ENCODE measurements around the gene PLXNA2.

Gene PLXNA2

DNA sequence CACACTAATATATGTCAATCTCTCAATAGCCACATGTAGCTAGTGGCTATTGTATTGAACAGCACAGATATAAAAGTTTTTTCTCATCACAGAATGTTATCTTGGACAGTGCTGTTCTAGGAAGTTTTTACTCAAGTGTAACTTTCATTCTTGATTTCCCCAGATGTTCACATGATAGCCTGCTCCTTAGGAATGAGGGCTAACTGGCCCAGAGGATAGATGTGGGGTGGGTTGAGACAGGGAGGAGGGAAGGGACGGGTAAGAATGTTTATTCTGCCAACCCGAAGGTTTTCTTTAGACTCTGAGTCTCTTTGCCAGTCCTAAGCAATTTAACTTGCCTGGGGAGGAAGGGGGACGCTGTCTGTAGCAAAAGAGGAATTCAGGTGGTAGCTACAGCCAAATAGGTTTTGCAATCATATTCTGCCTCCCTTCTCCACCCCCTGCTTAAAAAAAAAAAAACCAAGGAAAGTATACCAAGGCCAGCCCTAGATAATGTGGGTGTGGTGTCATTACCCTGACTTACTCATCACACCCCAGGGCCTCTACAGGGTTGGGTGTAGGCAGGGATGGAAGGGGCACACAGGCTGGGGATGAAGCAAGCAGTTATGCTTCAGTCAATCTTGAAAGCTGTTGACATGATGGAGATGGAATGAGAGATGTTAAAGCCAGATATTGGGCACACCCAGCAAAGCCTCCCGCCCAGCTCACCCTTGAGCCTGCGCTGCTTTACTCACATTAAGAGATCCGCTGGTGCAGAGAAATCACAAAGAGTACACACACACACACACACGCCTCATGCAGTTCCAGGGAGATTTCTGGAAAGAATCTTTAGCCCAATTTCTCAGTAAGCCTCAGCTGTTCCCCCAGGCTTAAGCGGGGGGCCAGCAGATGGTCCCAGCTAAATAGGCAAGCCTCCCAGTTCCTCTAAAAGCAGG, 59.9 kb downstream of the PLXNA2 start:
- in situ Hi-C loops (cut with HindIII; ENCODE audit: low sequenced_read_pairs): no loop called here

DNA sequence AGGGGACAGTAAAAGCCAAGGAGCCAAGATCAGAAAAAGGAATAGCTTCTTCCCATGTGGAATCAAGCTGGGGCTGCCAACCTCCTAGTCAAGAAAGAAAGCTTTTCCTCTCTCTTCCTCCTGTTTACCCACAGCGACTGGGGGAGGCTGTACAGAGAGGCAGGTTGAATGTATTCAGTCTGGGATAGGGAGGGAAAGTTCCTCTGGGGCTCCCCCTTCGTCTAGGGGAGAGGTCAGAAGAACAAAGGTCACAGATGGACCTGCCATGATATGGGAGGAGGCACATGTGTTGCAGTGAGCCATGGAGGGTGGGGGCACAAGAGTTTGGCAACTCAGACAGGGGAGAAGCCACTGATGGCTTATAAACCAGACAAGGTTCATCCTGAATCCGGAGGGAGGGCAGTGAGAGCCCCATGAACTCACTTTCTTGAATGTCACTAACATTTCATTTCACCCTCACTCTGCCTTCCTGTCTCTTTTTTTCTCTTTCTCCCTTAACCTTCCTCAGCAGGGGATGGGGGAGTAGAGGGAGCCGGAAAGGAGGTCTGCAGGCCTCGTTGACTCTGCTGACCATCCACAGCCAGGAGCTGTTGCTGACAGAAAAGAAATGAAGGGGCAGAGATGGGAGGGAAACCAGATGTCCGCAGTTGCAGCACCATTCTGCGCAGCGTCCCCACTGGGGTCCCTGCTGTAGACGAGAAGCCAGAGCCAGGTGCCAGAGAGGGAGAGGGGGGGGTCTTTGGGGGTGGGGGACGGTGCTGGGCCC, 61.1 kb downstream of the PLXNA2 start:
- in situ Hi-C loops (cut with HindIII; ENCODE audit: low sequenced_read_pairs): no loop called here

DNA sequence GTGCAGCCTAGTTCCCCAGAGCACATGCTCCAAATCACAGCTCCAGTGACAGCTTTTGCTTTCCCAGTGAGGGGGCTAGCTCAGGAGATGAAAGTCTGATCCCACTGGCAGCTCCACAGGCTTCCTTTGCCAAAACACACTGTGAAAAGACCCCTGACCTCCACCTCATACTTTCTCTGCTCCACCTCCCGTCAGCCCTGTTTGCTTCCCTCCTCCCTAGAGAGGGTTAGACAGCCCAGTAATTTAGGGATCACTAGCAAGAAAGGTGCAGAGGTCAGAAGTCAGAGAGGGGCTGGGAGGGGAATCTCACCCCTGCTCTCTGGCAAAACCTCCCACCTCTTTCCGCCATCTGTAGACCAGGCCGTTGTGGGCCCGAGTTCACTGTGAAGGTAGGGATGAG, 62.8 kb downstream of the PLXNA2 start:
- in situ Hi-C loops (cut with HindIII; ENCODE audit: low sequenced_read_pairs): no loop called here

DNA sequence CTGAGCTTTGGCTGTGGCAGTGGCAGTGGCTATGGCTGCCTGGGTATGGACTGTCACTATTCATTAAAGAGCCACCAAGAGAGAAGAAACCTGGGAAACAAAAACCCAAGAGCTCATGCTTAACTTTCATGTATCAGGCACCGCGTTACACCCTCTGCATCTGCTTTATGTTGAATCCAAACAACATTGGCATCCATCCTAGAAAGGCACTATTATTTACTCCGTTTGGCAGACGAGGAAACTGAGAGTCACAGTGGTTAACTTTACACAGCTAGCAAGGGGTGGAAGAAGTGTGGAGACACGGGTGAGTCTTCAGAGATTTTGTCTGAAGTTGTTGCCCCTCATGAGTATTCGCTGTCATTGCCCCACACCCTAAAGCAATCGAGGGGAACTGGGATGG, 63.8 kb downstream of the PLXNA2 start:
- in situ Hi-C loops (cut with HindIII; ENCODE audit: low sequenced_read_pairs): no loop called here

DNA sequence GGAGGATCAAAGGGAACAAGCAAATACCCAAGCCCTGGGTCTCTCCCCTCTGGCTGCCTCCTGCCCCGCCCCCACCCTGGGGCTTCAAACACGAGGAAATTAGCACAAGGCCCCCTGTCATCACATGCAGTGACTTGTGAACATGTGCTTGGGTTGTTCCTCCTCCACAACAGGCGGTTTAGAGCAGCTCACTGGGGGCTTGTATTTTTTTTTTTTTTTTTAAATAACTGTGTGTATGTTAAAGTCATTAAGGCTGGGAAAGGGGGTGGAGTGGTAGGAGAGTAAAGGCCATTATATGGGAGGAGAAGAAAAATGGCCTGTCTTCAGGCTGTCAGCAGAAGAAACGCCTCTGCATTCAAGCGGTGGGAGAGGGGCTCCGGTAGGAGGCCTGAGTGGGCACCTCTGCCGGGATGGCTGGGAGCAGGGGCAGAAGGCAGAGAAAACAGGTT, 64.2 kb downstream of the PLXNA2 start:
- in situ Hi-C loops (cut with HindIII; ENCODE audit: low sequenced_read_pairs): no loop called here

DNA sequence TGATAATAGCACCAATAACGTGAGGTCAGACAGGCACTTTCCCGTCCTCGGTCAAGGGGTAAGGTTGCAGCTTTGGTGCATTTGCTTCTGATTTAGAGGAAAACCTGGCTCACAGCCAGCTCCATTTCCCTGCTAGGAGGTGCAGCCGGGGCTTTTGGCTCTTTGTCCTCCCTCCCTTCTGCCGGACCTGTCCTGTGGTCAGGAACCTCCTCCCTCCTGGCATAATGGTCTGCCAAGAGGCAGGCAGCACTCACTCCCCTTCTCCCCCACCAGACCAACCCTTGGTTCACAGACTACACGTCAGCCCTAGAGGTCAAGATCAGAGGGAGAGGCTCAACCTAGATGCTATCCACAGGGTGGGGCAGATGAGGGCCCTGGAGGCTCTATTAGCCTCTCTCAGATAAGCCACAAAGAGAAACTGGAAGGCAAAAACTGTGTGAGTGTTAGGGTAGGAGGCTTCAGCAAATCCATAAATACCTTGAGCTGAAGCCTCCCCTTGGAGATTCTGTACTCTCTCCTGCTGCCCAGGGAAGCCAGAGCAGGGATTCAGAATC, 64.8 kb downstream of the PLXNA2 start:
- in situ Hi-C loops (cut with HindIII; ENCODE audit: low sequenced_read_pairs): no loop called here

DNA sequence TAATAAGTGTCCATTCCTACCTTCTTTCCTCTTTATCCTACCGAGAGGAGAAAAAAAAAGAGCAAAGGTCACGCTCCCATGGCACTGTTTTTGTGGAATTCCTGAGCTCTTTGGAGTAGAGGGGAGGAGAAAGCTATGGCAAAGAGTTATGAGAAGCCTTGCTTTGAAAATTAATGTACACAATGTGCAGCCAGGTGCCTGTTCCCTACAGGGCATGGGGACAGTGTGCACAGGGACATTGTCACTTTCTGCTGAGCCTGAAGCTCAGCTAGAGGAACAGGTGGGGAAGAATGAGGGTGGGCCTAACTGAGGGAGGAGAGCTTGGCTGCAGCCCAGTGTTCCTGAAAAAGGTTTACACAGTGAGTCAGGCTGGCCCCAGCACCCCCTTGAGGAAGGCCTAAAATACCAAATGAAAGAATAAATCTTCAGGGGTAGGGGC, 66.1 kb downstream of the PLXNA2 start:
- in situ Hi-C loops (cut with HindIII; ENCODE audit: low sequenced_read_pairs): no loop called here

DNA sequence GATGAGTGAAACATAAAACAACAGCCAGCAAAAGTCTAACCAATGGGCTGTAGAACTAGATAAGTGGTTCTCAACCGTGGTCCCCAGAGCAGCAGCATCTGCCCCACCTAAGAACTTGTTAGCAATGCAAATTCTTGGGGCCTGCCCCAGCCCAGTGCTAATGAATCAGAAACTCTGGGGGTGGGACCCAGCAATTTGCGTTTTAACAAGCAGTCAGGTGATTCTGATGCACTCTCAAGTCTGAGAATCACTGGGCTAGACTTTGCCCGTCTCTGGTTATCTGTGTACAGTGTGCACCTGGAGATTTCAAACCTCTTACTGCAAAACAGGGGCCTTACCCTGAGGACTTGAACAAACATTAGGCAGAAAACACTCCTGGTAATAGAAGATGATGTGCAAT, 66.5 kb downstream of the PLXNA2 start:
- in situ Hi-C loops (cut with HindIII; ENCODE audit: low sequenced_read_pairs): no loop called here

DNA sequence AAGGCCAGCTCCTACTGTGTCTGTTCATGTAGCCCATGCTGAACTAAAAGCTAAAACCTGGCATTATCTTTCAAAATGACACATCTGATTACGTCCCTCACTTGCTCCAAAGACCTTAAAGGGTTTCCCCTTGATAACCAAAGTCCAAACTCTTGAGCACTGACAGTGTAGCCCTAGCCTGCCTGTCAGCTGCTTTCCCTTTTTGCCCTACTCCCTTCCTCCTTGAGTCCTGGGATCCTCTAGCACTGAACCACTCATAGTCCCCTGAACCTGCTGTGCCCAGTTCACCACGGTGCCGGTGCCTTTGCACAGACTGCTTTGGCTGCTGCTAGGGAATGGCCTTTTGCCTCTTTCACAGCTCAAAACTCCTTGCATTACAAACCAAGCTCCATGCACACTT, 67.5 kb downstream of the PLXNA2 start:
- in situ Hi-C loops (cut with HindIII; ENCODE audit: low sequenced_read_pairs): no loop called here

DNA sequence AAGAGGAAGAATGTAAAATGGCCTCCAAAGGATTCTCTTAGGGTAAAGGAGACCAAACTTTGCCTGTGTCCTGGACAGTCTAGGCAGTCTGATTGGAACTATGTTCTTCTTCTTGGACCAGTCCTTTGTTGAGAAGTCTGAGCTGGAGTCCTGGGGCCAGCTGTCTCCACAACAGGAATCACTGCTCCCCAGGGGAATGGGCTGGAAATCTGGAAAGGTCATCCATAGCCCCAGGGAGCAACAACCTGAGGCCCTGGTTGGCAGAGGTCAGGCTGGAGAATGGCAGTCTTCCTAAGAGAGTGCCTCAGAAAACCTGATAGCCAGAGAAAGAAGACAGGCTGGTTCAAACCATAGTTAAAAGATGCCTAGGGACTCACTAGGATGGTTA, 68.7 kb downstream of the PLXNA2 start:
- in situ Hi-C loops (cut with HindIII; ENCODE audit: low sequenced_read_pairs): no loop called here

DNA sequence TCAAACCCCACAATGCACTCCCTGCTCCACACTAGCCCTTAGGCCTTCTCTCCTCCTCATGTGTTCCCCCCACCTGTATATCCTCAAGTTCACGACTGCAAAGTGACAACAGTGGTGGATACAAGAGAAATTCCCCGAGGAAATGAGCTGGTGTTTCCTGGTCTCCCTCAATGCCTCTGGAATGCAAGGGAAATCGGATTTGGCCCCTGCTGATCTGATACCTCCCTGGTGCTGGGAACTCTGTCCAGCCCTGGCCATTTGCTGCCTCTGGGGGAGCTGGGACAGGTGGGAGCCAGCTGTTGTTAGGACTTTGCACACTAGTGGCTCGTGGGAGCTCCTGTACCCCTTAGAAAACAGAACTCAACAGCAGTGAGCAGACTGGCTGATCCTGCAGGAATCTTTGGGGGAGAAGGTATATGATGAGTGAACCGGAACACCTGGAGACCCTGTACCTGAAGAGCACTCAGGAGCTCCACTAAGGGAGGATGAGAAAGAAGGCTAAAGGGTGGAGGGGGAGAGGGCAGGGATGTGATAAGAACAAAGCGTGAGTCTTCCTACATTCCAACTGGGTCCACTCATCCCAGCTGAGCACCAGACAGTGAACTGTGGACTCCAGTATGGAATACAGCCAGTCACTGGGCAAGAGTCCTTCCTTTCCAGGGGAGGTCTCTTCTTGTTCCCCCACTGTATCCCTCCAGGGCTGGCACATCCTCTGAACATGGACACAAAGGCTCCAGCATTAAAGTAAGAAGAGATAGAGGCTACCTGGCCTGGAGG, 69.3 kb downstream of the PLXNA2 start:
- in situ Hi-C loops (cut with HindIII; ENCODE audit: low sequenced_read_pairs): no loop called here

DNA sequence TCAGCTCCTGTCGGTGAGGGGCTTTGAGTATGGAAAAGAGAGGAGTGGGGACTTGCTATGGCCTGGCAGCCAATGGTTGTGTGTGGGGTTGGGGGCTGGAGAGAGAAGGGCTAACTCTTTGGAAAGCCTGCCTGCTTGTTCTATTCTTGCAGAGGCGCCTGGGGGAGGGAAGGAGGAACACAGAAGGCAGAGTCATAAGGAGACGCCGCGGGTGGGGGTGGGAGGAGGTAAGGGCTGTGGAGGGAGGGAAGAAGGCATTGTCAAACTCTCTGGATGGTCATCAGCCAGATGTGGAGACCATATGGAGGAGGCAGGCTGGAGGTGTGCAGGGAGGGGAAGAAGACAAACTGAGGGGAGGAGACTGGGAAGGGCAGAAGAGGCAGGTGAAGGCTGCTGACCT, 70.0 kb downstream of the PLXNA2 start:
- in situ Hi-C loops (cut with HindIII; ENCODE audit: low sequenced_read_pairs): no loop called here

DNA sequence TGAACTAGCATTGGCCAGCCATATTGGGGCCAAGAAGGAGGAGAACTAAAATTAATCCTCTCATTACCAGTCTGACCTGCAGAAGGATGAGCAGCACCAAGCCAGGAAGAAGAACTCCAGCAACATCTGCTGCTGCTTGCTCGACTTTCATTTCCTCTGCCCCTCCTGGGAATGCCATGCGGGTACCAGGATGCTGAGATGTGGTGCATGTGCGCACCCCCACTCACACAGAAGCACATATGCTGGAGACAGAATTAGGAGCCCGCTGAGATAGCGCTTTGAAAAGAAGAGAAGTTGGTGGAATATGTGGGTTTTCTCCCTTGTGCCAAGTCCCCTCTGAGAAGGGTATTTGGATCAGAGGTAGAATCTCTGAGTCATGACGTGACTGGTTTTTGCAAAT, 70.4 kb downstream of the PLXNA2 start:
- in situ Hi-C loops (cut with HindIII; ENCODE audit: low sequenced_read_pairs): no loop called here

DNA sequence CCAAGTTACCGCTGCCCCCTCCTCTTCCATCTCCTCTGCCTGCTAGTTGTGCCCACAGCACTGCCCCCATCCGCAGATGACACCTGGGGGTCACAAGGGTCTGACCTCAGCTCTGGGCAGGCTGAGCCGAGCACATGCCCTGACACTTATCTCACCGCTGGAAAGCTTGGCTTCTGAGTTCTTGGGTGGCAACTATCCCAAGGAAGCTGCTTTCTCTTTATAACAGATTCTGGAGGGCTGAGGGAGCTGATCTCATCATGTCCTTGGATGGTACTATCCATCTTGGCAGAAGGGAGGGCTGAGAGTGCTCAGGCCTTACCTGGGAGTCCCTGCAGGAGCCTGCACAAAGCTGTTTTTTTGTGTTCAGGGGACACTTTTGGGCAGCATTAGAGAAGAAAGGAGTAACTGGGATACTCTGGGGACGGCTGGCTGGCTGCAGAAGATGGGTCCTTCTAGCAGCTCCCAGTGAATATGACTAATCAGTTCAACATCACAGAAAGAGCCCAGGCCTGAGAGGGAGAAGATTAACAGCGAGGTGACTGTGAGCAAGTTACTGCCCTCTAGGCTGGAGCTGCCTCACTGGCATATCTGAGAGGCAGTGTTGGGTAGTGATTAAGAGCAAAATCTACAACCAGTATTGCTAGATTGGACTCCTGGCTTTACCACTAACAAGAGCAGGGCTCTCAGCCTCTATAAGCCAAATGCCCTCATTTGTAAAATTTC, 71.6 kb downstream of the PLXNA2 start:
- in situ Hi-C loops (cut with HindIII; ENCODE audit: low sequenced_read_pairs): no loop called here

DNA sequence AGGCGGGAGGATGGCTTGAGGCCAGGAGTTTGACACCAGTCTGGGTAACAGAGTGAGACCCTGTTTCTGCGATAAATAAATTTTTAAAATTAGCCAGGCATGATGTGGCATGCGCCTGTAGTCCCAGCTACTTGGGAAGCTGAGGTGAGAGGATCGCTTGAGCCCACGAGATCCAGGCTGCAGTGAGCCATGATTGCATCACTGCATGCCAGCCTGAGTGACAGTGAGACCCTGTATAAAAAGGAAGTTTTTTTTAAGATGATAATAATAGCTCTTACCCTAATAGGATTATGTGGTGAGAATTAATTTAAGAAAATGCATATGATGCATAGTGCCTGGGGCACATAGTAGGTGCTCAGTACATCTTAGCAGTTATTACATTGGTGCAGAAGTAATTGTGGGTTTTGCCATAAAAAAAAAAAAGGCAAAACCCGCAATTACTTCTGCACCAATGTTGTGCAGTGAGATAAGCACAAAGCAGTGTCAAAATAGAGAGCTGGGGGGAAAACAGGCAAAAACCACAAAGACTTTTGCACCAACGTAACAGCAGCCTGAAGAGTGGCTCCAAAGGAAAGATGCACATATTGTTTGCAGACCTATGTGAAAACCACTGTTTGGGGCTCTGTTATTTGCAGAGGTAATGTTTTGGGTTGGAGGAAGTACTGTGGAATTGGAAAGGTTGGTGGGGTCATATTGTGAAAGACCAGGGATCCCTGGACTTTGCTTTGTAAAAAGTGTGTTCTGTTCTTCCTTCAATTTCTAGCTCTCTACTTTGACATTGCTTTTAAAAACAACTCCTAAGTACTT, 72.4 kb downstream of the PLXNA2 start:
- in situ Hi-C loops (cut with HindIII; ENCODE audit: low sequenced_read_pairs): no loop called here

DNA sequence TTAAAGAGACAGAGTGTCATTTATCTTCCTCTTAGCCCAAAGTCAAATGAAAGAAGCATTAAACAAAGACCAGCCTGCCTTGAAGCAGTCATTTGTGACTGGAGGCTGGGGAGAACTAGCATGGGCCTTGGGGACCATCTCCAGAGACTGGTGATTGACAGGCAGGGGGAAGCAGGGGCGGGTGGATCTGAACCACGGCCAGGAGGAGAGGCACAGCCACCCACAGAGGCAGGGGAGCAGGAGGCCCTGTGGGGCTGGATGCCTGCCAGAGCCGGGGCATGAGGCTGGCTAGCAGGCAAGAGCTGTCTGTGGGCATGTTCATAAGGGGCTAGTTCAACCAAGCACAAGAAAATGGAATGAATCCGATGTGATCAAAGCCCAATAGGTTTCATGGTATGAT, 73.9 kb downstream of the PLXNA2 start:
- in situ Hi-C loops (cut with HindIII; ENCODE audit: low sequenced_read_pairs): no loop called here

DNA sequence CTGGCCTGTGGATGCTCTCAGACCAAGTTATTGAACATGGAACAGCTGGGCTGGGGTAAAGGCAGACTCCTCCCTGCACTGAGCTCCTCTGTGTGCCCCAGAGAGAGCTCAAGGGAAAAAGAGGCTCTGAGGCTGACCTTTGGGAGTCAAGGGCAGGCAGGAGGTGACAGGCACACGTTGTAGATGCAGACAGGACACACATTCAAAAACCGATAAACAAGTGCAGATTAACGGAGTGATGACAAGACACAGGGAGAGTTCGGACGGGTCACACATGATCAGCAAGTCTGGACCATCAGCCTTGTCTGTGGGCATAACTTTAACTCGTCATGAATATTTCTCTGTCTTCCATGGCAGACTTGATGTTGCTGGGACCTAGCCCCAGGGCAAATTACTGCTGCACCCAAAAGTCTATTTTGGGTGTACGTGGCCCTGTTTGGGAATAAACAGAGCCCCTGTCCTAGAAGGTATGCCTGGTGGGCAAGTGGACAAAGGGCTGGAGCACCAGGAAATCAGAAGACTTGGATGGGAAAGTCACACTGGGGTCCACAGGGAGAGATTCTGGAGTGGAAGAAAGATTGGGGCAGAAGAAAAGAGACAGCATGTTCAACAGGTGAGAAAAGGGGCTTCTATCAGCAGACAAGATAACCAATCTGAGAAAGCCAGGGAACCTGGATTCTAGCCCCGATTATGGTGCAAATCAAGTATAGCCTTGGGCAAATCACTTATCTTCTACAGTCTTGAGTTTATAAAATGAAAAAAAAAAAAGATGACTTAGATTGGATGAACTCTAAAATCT, 74.9 kb downstream of the PLXNA2 start:
- in situ Hi-C loops (cut with HindIII; ENCODE audit: low sequenced_read_pairs): no loop called here

DNA sequence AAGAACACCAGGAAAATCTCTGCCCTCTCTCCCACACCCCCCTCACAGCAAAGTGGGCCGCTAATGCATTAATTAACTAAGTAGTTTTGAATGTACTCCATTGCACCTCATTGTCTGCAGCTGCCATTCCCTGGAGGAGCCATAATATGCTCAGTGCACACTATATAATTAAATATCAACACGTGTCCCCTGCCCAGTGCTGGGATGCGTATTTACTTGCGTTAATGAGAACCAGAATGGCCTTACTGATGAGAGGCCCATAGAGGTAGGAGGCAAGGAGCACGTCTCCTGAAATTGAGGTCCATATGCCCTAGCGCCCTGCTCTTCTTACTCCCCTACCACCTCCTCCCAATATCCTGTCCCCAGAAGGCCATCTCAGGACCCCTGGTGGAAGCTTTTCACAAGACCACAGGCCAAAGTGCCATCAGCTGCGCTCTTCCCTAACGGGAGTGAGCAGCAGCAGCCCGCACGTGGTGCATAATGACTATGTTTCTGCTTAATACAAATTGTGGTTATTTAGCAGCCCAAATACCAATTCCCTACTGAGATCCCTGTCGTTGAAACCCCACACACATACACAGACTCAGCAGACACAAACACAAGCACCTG, 76.8 kb downstream of the PLXNA2 start:
- in situ Hi-C loops (cut with HindIII; ENCODE audit: low sequenced_read_pairs): no loop called here
